HG02571 (cell line): Measurements from ENCODE around the gene HEMGN.
"Not testable (repeated sequence)": the region's sequence is repeated elsewhere in the genome, so short reads cannot be mapped to it uniquely, and the experiment has no call there.

Source experiments
- ATAC-seq: cut with Tn5 transposase; IDR thresholded peaks from one replicate; pipeline ENCODE4 v1.9.1; 2021; ENCODE audit warnings: mild to moderate bottlenecking, moderate library complexity; ENCODE audit not compliant: unreplicated experiment

The HEMGN gene

GRCh38 chr9:97966493-97966892 is 28.5 kb upstream of the HEMGN start:
- no peak for ATAC-seq

- ATAC-seq = no peak
Observed at GRCh38 chr9:97964901-97965300, 26.9 kb upstream of the HEMGN start.

- no peak for ATAC-seq
Observed at GRCh38 chr9:97963232-97963631, 25.3 kb upstream of the HEMGN start.

GRCh38 chr9:97962575-97962974 is 24.6 kb upstream of the HEMGN start:
- no peak for ATAC-seq

GRCh38 chr9:97962136-97962535 is 24.2 kb upstream of the HEMGN start:
- ATAC-seq = no peak

GRCh38 chr9:97961361-97961760 is 23.4 kb upstream of the HEMGN start:
- ATAC-seq = no peak

GRCh38 chr9:97960678-97961328 is 22.8 kb upstream of the HEMGN start:
- ATAC-seq = not testable (repeated sequence)

GRCh38 chr9:97959585-97959984 is 21.6 kb upstream of the HEMGN start:
- no peak for ATAC-seq

GRCh38 chr9:97958812-97959511 is 21.0 kb upstream of the HEMGN start:
- no peak for ATAC-seq

GRCh38 chr9:97956331-97956730 is 18.4 kb upstream of the HEMGN start:
- no peak for ATAC-seq

GRCh38 chr9:97954550-97954989 is 16.6 kb upstream of the HEMGN start:
- peak; percentile 87 for ATAC-seq

- ATAC-seq = not testable (repeated sequence)
Observed at GRCh38 chr9:97950873-97951272, 12.9 kb upstream of the HEMGN start.

GRCh38 chr9:97947094-97947493 is 9.1 kb upstream of the HEMGN start:
- ATAC-seq = not testable (repeated sequence)

GRCh38 chr9:97945470-97945869 is 7.5 kb upstream of the HEMGN start:
- not testable (repeated sequence) for ATAC-seq

GRCh38 chr9:97944612-97945011 is 6.6 kb upstream of the HEMGN start:
- no peak for ATAC-seq

GRCh38 chr9:97943308-97943855 is 5.4 kb upstream of the HEMGN start:
- no peak for ATAC-seq

GRCh38 chr9:97941323-97941722 is 3.4 kb upstream of the HEMGN start:
- ATAC-seq = no peak

GRCh38 chr9:97940741-97941140 is 2.8 kb upstream of the HEMGN start:
- no peak for ATAC-seq

- no peak for ATAC-seq
Observed at GRCh38 chr9:97940233-97940632, 2.3 kb upstream of the HEMGN start.

- ATAC-seq = no peak
Observed at GRCh38 chr9:97936998-97937397, 974 bp downstream of the HEMGN start.

GRCh38 chr9:97935276-97935675 is 2.7 kb downstream of the HEMGN start:
- no peak for ATAC-seq
